ENCODE results near the gene COL25A1.
"Not testable (repeated sequence)": the region's sequence is repeated elsewhere in the genome, so short reads cannot be mapped to it uniquely, and the experiment has no call there.

Gene COL25A1

DNA sequence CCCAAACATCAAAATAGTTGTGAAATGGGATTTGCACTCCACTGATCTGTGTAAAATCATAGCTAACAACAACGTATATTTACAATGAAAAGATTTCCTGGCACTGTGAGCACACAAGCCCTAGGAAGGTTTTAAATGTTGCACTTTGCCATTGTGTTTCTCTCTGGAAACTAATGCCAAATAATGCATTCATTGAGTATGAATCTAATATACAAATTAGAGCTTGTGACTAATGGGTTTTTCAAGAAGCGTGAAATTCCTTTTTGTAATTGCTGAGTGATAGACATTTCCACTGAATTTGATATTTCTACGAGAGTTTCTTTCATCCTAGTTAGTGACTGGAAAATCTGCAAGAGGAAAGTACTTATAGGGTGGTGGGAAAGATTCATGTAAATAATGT lies 135.9 kb downstream of the COL25A1 start:
- no peak for DNase-seq

- no peak for DNase-seq
Measured at GRCh38 chr4:109166126-109166525, 136.3 kb downstream of the COL25A1 start.

- no peak for DNase-seq
Measured at GRCh38 chr4:109164011-109164410, 138.4 kb downstream of the COL25A1 start.

DNA sequence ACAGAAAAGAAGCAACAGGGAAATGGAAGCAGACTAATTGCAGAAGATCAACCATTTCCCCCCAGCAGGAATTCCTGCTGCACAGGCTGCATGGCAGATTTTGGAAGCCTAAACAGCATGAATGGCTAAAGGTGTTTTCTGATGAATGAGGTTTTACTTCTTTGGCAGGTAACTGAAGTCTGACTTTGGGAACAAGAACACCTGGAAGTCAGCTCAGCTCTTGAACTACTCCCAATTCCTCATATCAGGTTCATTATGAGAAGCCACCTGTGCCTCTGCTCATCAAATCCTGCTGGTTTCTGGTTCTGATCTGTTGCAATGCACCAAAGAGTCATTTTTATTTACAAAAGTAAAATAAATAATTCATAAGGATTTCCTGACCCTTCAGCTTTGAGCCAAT lies 139.0 kb downstream of the COL25A1 start:
- DNase-seq, result no peak

- DNase-seq, result no peak
Measured at GRCh38 chr4:109162759-109163158, 139.7 kb downstream of the COL25A1 start.

DNA sequence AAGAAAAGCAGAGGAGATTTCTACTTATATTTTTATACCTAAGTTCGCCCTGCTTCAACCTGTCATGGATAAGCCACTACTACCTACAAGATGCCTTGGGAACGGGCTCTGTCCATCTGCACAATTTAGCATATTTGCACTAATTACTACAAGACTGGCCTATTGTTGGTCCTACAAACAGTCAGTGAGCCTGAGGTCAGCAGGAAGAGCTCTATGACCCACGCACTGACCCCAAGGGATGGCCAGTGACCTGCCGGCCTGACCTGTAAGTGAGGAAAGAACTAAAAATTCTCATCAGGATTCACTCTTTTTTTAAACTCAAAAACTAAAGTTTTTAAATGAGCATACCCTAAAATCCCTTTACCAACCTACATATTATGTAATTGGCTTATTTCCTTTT lies 142.0 kb downstream of the COL25A1 start:
- DNase-seq, result no peak

DNA sequence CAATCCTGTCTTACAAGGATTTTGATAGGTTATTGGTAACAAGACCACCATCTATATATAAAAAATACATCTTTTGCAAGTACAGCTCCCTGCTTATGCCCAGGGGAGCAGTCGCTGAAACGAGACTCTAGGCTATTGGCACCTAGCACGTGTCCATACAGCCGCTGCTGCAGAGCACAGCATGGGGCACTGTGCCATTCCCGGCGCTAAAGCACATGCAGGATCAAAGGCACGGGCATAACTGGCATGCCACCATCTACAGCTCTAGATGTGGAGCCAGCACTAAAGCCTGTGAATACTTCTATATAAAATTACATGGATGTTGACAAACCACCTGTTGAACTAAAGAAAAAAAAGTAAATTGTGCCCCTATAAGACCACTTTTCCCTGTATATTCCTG lies 144.8 kb downstream of the COL25A1 start:
- DNase-seq, result no peak

- no peak for DNase-seq
Measured at GRCh38 chr4:109157205-109157604, 145.3 kb downstream of the COL25A1 start.

DNA sequence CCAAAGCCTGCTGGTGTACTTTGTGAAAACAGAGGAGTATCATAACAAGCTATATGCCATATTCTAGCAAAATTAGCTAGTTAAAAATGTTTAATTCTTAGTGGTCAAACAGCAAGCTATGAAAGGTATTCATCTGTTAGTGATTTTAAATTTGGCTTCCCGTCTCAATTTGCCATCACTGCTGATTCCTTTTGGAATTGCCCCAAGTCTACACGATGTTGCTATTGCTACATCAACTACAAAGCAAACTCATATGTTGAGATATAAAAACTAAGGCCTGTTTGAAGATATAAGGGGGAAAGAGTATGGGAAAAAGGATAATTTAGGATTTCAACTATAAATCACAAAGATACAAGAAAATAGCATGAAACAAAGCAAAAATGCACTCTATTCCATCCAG lies 146.1 kb downstream of the COL25A1 start:
- no peak for DNase-seq

DNA sequence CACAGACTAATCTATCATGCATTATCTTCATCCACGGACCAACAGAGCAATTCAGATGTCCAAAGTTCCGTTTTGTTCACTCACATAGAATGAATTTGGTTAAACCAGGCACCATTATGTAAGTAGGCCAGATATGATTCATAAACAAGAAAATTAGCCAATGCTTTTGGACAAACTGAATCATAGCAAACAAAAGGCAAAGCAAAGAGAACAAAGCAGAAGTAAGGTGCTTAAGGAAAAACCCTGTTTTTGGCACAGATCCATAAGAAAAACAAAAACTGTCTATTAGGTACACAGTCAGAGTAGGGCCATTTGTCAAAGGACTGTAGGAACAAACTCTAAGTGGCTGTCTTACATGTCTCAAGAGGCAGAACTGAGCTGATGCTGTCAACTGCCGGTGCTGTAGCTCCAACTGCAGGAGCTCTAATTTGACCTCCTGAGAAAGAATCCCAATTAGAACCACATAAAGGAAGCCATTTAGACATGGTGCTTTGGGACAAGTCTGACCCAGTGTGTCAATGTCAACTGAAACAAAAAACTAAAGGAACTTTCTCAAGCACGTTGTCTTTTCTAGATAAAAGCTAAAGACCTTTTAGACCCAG lies 146.7 kb downstream of the COL25A1 start:
- no peak for DNase-seq

DNA sequence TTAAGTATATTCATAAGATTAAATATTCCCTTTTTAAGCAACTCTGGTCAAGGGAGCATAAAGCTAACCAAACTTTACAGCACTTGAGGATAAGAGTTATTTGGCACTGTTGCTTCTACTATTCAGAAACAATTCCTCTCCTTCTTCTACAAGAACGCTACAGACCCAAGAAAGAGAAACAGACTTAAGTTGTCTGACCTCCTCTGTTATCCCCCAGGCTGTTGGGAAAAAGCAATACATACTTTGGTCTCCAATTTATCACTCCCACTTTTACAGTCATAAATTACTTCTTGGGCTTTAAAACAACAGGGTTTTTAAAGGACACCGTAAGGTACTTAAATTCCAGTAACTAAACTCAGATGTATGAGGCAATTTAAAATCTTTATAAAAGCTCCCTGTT lies 147.4 kb downstream of the COL25A1 start:
- no peak for DNase-seq

- no peak for DNase-seq
Measured at GRCh38 chr4:109154424-109154823, 148.0 kb downstream of the COL25A1 start.

- DNase-seq, result no peak
Measured at GRCh38 chr4:109149836-109150235, 152.6 kb downstream of the COL25A1 start.

- no peak for DNase-seq
Measured at GRCh38 chr4:109148577-109149075, 153.8 kb downstream of the COL25A1 start.

GRCh38 chr4:109147135-109147534 lies 155.3 kb downstream of the COL25A1 start:
- no peak for DNase-seq

- DNase-seq, result no peak
Measured at GRCh38 chr4:109146499-109146898, 156.0 kb downstream of the COL25A1 start.

DNA sequence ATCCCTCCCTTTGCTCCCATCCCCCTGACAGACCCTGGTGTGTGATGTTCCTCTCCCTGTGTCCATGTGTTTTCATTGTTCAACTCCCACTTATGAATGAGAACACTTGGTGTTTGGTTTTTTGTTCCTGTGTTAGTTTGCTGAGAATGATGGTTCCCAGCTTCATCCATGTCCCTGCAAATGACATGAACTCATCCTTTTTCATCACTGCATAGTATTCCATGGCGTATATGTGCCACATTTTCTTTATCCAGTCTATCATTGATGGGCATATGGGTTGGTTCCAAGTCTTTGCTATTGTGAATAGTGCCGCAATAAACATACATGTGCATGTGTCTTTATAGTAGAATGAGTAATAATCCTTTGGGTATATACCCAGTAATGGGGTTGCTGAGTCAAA lies 164.3 kb downstream of the COL25A1 start:
- not testable (repeated sequence) for DNase-seq

- DNase-seq, result no peak
Measured at GRCh38 chr4:109134921-109135320, 167.5 kb downstream of the COL25A1 start.

- DNase-seq, result no peak
Measured at GRCh38 chr4:109134268-109134667, 168.2 kb downstream of the COL25A1 start.

DNA sequence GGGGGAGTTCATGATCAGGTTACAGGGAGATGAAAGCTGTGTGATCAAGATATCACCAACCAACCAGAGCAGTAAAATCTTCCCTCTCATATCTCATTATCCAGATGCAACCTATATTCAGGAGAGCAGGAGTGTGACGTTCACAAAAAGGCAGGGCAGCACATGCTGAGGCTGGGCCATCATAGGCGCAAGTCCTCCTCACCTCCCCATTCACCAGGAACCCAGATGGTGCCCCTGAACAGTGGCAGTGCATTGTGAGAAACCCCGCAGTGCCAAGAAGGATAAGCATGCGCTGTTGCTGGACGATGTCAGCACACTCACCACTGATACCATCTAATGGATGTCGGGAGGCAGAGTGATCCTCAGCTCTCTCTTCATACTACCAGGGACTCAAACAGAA lies 170.9 kb downstream of the COL25A1 start:
- no peak for DNase-seq

DNA sequence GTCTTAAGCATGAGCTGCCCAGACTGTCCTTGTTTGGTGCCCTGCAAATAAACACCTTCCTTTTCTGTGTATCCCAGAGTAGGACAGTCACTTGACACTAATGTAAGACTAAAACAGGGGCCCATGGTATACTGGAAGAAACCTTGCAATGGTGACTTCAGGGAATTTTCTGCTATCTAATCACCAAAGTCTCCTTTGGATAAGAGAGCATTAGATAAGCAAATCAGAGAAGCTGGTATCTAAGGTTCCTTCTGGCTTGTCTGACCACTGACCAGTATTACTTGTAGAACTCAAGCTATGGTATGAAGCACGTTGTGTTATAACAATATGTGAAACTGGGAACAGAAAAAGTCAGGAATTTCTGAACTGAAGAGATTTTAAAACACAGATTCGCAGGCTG lies 173.9 kb downstream of the COL25A1 start:
- no peak for DNase-seq

- no peak for DNase-seq
Measured at GRCh38 chr4:109127866-109128265, 174.6 kb downstream of the COL25A1 start.

DNA sequence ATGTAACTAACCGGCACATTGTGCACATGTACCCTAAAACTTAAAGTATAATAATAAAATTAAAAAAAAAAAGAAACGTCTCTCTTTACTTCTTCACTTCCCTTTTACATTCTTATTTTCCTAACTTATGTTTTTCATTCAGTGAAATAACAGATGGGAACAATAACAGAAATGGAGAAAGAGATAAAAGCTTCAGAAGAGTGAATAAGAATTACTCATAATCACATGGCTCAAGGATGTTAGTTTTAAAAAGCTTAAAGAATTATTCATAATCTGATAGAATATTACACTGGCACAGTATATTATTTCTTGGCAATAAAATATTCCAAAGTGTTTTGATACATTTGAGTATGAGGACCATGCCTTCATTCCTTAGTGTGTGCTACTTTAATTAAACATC lies 175.6 kb downstream of the COL25A1 start:
- DNase-seq, result no peak

DNA sequence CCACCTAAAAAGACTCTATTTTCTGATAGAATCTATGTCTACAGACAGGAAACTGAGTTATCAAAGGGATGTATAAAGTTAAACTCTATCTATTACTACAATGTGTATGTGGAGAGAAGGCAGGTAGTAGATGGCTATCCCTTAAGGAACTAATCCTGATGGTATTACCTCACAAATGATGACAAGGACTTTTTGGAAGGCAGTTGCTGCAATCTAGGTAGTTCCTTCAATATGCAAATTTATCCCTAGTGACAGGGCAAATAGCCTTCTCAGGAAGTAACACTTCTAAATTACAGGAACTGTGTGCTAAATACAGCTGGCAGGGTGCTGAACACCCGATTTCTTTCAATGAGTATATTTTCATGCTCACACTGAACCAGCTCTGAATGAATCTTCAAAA lies 177.4 kb downstream of the COL25A1 start:
- DNase-seq, result no peak

DNA sequence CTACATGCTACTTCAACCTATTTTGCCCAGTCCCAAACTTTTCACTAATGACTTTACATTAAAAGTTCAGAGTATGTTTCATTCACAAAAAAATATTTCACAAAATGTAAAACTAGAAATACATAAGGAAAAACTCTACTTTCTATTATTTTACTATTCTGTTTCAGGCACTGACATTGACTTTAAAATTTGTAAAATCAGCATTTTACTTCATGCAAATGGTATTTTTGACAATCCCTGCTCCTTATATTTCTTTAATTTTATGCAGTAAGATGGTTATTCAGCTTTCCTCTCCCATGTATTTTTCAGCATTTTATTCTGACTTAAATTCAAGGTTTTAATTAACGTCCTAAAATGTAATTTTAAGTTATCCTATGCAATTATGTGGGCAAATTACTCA lies 178.5 kb downstream of the COL25A1 start:
- no peak for DNase-seq

DNA sequence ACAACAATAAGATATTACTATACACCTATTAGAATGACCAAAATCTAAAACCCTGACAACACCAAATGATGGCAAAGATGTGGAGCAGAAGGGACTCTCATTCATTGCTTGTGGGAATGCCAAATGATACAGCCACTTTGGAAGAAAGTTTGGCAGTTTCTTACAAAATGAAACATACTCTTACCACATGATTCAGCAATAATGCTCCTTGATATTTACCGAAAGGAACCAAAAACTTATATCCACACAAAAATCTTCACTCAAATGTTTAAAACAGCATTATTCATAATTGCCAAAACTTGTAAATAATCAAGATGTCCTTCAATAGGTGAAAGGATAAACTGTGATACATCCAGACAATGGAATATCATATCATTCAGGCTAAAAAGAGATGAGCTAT lies 180.9 kb downstream of the COL25A1 start:
- DNase-seq, result no peak

Measured in MV-4-11 (cell line).